WTC11 (cell line): ENCODE data around the gene PRAMEF9.
"Not testable (repeated sequence)": the region's sequence is repeated elsewhere in the genome, so short reads cannot be mapped to it uniquely, and the experiment has no call there.

Experiments used
- E2F4 ChIP-seq: sonication (generic); formaldehyde crosslinking; IDR thresholded peaks from 2 replicates; pipeline ENCODE4 v1.8.1; 2022; ENCODE audit warnings: low read depth, mild to moderate bottlenecking, moderate library complexity, missing genetic modification reagents, borderline replicate concordance
- JAZF1 ChIP-seq: fragments of 250-450 bp; sonication (Bioruptor Pico); IDR thresholded peaks from 2 replicates; pipeline ENCODE4 v1.9.0; 2021; ENCODE audit warnings: moderate library complexity, mild to moderate bottlenecking, inconsistent platforms
- PREB ChIP-seq: sonication (generic); formaldehyde crosslinking; IDR thresholded peaks from 2 replicates; pipeline ENCODE4 v1.8.1; 2022; ENCODE audit warnings: mild to moderate bottlenecking, missing genetic modification reagents, moderate library complexity, borderline replicate concordance
- ZNF263 ChIP-seq: sonication (generic); formaldehyde crosslinking; IDR thresholded peaks from 2 replicates; pipeline ENCODE4 v1.8.1; 2022; ENCODE audit warnings: low read depth, mild to moderate bottlenecking, moderate library complexity, missing genetic modification reagents
- ZNF317 ChIP-seq: sonication (generic); formaldehyde crosslinking; IDR thresholded peaks from 2 replicates; pipeline ENCODE4 v1.8.1; 2023; ENCODE audit warnings: low read depth, mild to moderate bottlenecking, moderate library complexity, missing genetic modification reagents, borderline replicate concordance

- TF ChIP-seq ZNF317 (CRISPR knock-in tag); JAZF1 (CRISPR knock-in tag); ZNF263 (CRISPR knock-in tag); PREB; E2F4 (CRISPR knock-in tag): not testable (repeated sequence)
Observed at GRCh38 chr1:13165531-13165930, 6.1 kb upstream of the PRAMEF9 start, which contains the start of gene HNRNPCL4.
